Measurements from ENCODE around the gene IKBKG. TPM values are rescaled to one million over a fixed set of nuclear protein-coding genes. Genes with fewer than 3 reads are reported as not detected.

Gene IKBKG
- total RNA-seq, 1 experiment from 2014 or later = 24.0 TPM

DNA sequence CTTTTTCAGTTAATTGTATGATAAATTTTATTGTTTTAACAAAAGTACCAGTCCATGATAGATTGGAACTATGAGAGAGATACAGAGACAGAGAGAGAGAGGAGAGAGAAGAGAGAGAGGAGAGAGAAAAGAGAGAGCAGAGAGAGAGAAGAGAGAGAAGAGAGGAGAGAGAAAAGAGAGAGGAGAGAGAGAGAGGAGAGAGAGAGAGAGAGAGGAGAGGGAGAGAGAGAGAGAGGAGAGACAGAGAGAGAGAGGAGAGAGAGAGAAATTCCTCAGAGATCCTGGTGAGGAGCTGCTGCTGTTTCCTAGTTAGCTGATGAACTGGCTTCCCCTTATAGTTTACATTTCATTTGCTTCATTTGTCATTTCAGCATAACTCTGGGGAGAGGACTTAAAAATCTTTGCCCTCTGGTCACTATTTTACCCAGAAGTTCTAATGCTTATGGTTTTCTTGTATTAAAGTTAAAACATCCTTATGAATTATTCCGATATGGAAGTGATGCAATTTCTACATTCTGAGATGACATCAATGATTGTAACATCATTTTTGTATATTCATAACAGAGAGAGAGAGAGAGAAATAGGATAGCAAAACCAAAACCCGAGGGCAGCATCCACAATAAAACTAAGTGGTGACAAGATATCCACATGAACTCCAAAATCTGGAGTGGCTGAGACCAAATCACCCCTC lies 48.3 kb downstream of the IKBKG start:
- CTCF ChIA-PET = no interaction called here
- Histone ChIP-seq H3K27ac (ENCODE audit: low read depth, low read length) (no peak overlapping the region), H3K4me3 (replicated peaks in 1 of 2; ENCODE audit: low read depth in 1 of 2, low read length in 2 of 2) (no peak overlapping the region), H4K20me1 (ENCODE audit: insufficient read depth) (no peaks in the 10 kb centered on the region), H3K9me2 (ENCODE audit: insufficient read depth) (no peaks in the 10 kb centered on the region), H2AFZ (ENCODE audit: low read depth, low read length, poor library complexity, severe bottlenecking) (no peak overlapping the region), H3K9ac (ENCODE audit: low read length) (no peak overlapping the region), H3K36me3 (ENCODE audit: control insufficient read depth in 1 of 2, insufficient read depth in 2 of 2, low read length in 2 of 2) (no peaks in the 10 kb centered on the region), H3K9me3 (ENCODE audit: control insufficient read depth in 1 of 2, insufficient read depth in 1 of 2, low read depth in 1 of 2, low read length in 2 of 2) (no peaks in the 10 kb centered on the region), H3K4me2 (ENCODE audit: low read length) (no peak overlapping the region), H3K27me3 (ENCODE audit: insufficient read depth, low read length) (no peaks in the 10 kb centered on the region), H3K4me1 (ENCODE audit: control insufficient read depth in 1 of 2, insufficient read depth in 2 of 2, low read length in 2 of 2) (peaks cover 17 to 23% of the 10 kb centered on the region in 2 experiments), H3K79me2 (ENCODE audit: insufficient read depth, low read length) (no peaks in the 10 kb centered on the region)
- TF ChIP-seq POLR2AphosphoS5 (IDR thresholded peaks at IDR 0.05; ENCODE audit: low read depth, low read length) = no peak
- no peak for TF ChIP-seq SP1 (IDR thresholded peaks at IDR 0.05; ENCODE audit: low read depth)
- no peak for TF ChIP-seq CBX3 (IDR thresholded peaks at IDR 0.05; ENCODE audit: low read depth)
- no peak for TF ChIP-seq SRF (IDR thresholded peaks at IDR 0.05; ENCODE audit: low read depth)
- TF ChIP-seq, protein P1, sequence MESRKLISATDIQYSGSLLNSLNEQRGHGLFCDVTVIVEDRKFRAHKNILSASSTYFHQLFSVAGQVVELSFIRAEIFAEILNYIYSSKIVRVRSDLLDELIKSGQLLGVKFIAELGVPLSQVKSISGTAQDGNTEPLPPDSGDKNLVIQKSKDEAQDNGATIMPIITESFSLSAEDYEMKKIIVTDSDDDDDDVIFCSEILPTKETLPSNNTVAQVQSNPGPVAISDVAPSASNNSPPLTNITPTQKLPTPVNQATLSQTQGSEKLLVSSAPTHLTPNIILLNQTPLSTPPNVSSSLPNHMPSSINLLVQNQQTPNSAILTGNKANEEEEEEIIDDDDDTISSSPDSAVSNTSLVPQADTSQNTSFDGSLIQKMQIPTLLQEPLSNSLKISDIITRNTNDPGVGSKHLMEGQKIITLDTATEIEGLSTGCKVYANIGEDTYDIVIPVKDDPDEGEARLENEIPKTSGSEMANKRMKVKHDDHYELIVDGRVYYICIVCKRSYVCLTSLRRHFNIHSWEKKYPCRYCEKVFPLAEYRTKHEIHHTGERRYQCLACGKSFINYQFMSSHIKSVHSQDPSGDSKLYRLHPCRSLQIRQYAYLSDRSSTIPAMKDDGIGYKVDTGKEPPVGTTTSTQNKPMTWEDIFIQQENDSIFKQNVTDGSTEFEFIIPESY (IDR thresholded peaks at IDR 0.05; ENCODE audit: extremely low read depth, insufficient replicate concordance, low read length) = no peak
- no peak for TF ChIP-seq ELF1 (IDR thresholded peaks at IDR 0.05; ENCODE audit: borderline replicate concordance, low read depth)
- TF ChIP-seq, protein P2, sequence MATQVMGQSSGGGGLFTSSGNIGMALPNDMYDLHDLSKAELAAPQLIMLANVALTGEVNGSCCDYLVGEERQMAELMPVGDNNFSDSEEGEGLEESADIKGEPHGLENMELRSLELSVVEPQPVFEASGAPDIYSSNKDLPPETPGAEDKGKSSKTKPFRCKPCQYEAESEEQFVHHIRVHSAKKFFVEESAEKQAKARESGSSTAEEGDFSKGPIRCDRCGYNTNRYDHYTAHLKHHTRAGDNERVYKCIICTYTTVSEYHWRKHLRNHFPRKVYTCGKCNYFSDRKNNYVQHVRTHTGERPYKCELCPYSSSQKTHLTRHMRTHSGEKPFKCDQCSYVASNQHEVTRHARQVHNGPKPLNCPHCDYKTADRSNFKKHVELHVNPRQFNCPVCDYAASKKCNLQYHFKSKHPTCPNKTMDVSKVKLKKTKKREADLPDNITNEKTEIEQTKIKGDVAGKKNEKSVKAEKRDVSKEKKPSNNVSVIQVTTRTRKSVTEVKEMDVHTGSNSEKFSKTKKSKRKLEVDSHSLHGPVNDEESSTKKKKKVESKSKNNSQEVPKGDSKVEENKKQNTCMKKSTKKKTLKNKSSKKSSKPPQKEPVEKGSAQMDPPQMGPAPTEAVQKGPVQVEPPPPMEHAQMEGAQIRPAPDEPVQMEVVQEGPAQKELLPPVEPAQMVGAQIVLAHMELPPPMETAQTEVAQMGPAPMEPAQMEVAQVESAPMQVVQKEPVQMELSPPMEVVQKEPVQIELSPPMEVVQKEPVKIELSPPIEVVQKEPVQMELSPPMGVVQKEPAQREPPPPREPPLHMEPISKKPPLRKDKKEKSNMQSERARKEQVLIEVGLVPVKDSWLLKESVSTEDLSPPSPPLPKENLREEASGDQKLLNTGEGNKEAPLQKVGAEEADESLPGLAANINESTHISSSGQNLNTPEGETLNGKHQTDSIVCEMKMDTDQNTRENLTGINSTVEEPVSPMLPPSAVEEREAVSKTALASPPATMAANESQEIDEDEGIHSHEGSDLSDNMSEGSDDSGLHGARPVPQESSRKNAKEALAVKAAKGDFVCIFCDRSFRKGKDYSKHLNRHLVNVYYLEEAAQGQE (IDR thresholded peaks at IDR 0.05; ENCODE audit: low read depth) = no peak
- no peak for TF ChIP-seq JUND (IDR thresholded peaks at IDR 0.05)
- no peak for TF ChIP-seq SIN3A (IDR thresholded peaks at IDR 0.05; ENCODE audit: low read depth)
- no peak for TF ChIP-seq TCF7L2 (IDR thresholded peaks at IDR 0.05; ENCODE audit: borderline replicate concordance, extremely low read depth, insufficient read depth, insufficient read length)
- no peak for TF ChIP-seq CEBPB (IDR thresholded peaks at IDR 0.05; ENCODE audit: low read depth)
- TF ChIP-seq EZH2 (IDR thresholded peaks at IDR 0.05) = no peak
- TF ChIP-seq RAD21 (IDR thresholded peaks at IDR 0.05; ENCODE audit: low read depth) = no peak
- TF ChIP-seq, protein P3, sequence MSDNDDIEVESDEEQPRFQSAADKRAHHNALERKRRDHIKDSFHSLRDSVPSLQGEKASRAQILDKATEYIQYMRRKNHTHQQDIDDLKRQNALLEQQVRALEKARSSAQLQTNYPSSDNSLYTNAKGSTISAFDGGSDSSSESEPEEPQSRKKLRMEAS (IDR thresholded peaks at IDR 0.05) = no peak
- TF ChIP-seq ZFX (IDR thresholded peaks at IDR 0.05) = no peak
- TF ChIP-seq YY1 (IDR thresholded peaks at IDR 0.05; ENCODE audit: extremely low read depth, insufficient replicate concordance, low read depth, low read length) = no peak
- TF ChIP-seq FOSL1 (IDR thresholded peaks at IDR 0.05; ENCODE audit: low read depth) = no peak
- TF ChIP-seq POLR2A (IDR thresholded peaks at IDR 0.05; ENCODE audit: borderline replicate concordance, extremely low read depth, insufficient read depth, insufficient read length) = no peak
- DNase-seq (ENCODE audit: low read depth, low spot score) (no peak), ATAC-seq (no peak)
- POLR2A ChIA-PET = no interaction called here
- RAD21 ChIA-PET (ENCODE audit: low non-redundant PET in 1 of 2, low total read pairs in 2 of 2, uncharacterized antibody in 2 of 2, unreplicated experiment in 2 of 2) = no interaction called here
- intact Hi-C loops (cut with micrococcal nuclease) = no loop called here
- BruUV-seq (replicated peaks) = no TSS peak

Data from HCT116 (cell line).